ENCODE data around the gene RANBP1. TPM values are rescaled to one million over a fixed set of nuclear protein-coding genes. Genes with fewer than 3 reads are reported as not detected.

RANBP1 gene
- total and polyA plus RNA-seq, 9 of the 15 experiments (the other 6 are each of a cell fraction or from before 2014, with no cell fraction given) = 162 to 2,891 (median 1,289) TPM

GRCh38 chr22:20131859-20132685, 16.2 kb downstream of the RANBP1 start (continued):
- TF ChIP-seq RERE (CRISPR knock-in tag; IDR thresholded peaks at IDR 0.05; ENCODE audit: borderline replicate concordance) = no peak
- TF ChIP-seq FOS (IDR thresholded peaks at IDR 0.05; ENCODE audit: extremely low read depth, insufficient read length) = no peak
- TF ChIP-seq MXI1 (IDR thresholded peaks at IDR 0.05; ENCODE audit: low read depth, low read length) = no peak
- TF ChIP-seq PTBP1 (IDR thresholded peaks at IDR 0.05; ENCODE audit: low read depth, low read length) = no peak
- TF ChIP-seq SAFB2 (IDR thresholded peaks at IDR 0.05; ENCODE audit: borderline replicate concordance, low read depth, low read length, severe bottlenecking) = no peak
- TF ChIP-seq MTF1 (CRISPR knock-in tag; IDR thresholded peaks at IDR 0.05; ENCODE audit: borderline replicate concordance) = no peak
- TF ChIP-seq PYGO2 (tag; IDR thresholded peaks at IDR 0.05) = no peak
- TF ChIP-seq GMEB1 (CRISPR knock-in tag; IDR thresholded peaks at IDR 0.05) = no peak
- TF ChIP-seq GTF2F1 (IDR thresholded peaks at IDR 0.05; ENCODE audit: low read depth, low read length) = no peak
- no peak for TF ChIP-seq ETV1 (tag; conservative IDR thresholded peaks at IDR 0.05; ENCODE audit: low read depth)
- TF ChIP-seq ZZZ3 (IDR thresholded peaks at IDR 0.05) = no peak
- TF ChIP-seq ZFP91 (CRISPR knock-in tag; IDR thresholded peaks at IDR 0.05) = no peak
- no peak; the same call in 1 of the 2 replicates for TF ChIP-seq CREB3 (tag; conservative IDR thresholded peaks at IDR 0.05; ENCODE audit: low read depth)
- no peak for TF ChIP-seq TAL1 (IDR thresholded peaks at IDR 0.05)
- TF ChIP-seq ZNF584 (CRISPR knock-in tag; IDR thresholded peaks at IDR 0.05; ENCODE audit: low read depth) = no peak
- no peak for TF ChIP-seq FOXM1 (IDR thresholded peaks at IDR 0.05; ENCODE audit: low read depth)
- no peak for TF ChIP-seq FOXM1 (CRISPR knock-in tag; IDR thresholded peaks at IDR 0.05; ENCODE audit: low read depth)

Measured in K562 (cell line).